ENCODE measurements around the gene MEIS1.

DNA sequence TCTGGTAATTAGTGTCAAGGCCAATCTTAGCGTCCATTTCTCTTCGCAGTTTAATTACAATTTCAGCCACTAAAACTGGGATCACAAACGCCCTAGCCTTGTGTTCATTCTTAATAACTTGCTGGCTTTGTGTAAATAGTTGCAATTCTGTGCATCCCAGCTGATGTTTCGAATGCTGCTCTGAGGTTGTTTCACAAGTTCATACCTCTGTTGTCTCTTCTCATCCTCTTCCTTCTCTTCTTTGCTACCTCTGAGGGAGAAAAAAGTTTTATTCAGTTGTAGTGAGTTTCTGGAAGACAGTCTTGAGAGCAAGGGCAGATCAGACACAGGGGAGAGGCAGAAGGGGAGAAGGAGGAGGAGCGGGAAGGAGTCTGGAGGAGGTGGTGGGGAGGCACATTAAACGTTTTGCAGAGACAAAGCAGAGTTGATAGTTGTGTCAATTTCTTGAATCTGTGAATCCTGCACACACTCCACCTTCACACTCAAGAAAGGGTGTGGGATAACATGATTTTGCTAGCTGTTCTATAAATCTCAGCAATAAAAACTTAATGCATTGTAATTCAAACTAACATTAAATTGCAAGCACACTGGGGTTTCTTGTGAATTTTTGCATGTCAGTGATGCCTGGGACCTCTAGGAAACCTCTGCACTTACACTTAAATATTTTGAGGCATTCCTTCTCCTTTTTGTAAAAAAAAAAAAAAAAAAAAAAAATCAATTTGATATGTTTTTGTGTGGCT, 6.8 kb downstream of the MEIS1 start:
- no peak for TF ChIP-seq POLR2A (IDR thresholded peaks at IDR 0.05)
- no peak for TF ChIP-seq CTCF (IDR thresholded peaks at IDR 0.05)
